GM12878 (cell line): Measurements from ENCODE around the gene ESCO1. TPM values are rescaled to one million over a fixed set of nuclear protein-coding genes. Genes with fewer than 3 reads are reported as not detected.

Experiments
- BACH1 ChIP-seq: fragments of 450-650 bp; IDR thresholded peaks from 2 replicates; pipeline ENCODE4 v1.6.1; 2017; ENCODE audit warnings: mild to moderate bottlenecking, borderline replicate concordance
- CBFB ChIP-seq: IDR thresholded peaks from 2 replicates; pipeline ENCODE4 v1.6.1; 2016; ENCODE audit warnings: antibody characterized with exemption, low read depth
- CEBPB ChIP-seq, 2 experiments: fragments of 150-350 bp in 1 of 2; IDR thresholded peaks; 2 replicates each; pipeline ENCODE4 v1.6.1; 2012 to 2014; ENCODE audit warnings: low read depth in 2 of 2, low read length in 2 of 2, borderline replicate concordance in 1 of 2, inconsistent platforms in 1 of 2
- CHD2 ChIP-seq: IDR thresholded peaks from 2 replicates; pipeline ENCODE4 v1.6.1; 2011; ENCODE audit warnings: low read depth, low read length, improper control_type of control experiment, borderline replicate concordance
- ETV6 ChIP-seq, 2 experiments: fragments of 450-650 bp in 1 of 2; IDR thresholded peaks in 1 of 2; conservative IDR thresholded peaks in 1 of 2; 2 replicates each; pipeline ENCODE4 v1.6.1; 2014; ENCODE audit warnings: antibody characterized with exemption in 1 of 2, borderline replicate concordance in 1 of 2, low read depth in 1 of 2, mild to moderate bottlenecking in 1 of 2, moderate library complexity in 1 of 2
- EZH2 ChIP-seq: IDR thresholded peaks from 2 replicates; pipeline ENCODE4 v1.6.1; 2012; ENCODE audit warnings: low read depth, mild to moderate bottlenecking, control low read depth, inconsistent platforms, low read length, borderline replicate concordance; ENCODE audit not compliant: control insufficient read depth
- FOXM1 ChIP-seq: IDR thresholded peaks from 2 replicates; pipeline ENCODE4 v1.6.1; 2012; ENCODE audit warnings: low read depth, mild to moderate bottlenecking, inconsistent platforms, low read length, moderate library complexity
- GABPA ChIP-seq: IDR thresholded peaks from 2 replicates; pipeline ENCODE4 v1.6.1; 2014; ENCODE audit warnings: antibody characterized with exemption, low read depth, mild to moderate bottlenecking, inconsistent platforms
- HCFC1 ChIP-seq: fragments of 150-350 bp; IDR thresholded peaks from 2 replicates; pipeline ENCODE4 v1.6.1; 2014; ENCODE audit warnings: low read length
- MEF2B ChIP-seq: fragments of 450-650 bp; IDR thresholded peaks from 2 replicates; pipeline ENCODE4 v1.6.1; 2018; ENCODE audit warnings: mild to moderate bottlenecking, moderate library complexity; ENCODE audit not compliant: partially characterized antibody, poor library complexity, severe bottlenecking
- MXI1 ChIP-seq: fragments of 150-350 bp; IDR thresholded peaks from 2 replicates; pipeline ENCODE4 v1.6.1; 2011; ENCODE audit warnings: low read depth, mild to moderate bottlenecking, inconsistent platforms, low read length, improper control_type of control experiment
- MYC ChIP-seq: IDR thresholded peaks from 2 replicates; pipeline ENCODE4 v1.6.1; 2011; ENCODE audit warnings: mild to moderate bottlenecking, low read length, moderate library complexity, inconsistent platforms; ENCODE audit not compliant: insufficient read depth, insufficient replicate concordance, insufficient read length, severe bottlenecking
- NBN ChIP-seq: fragments of 450-650 bp; IDR thresholded peaks from 2 replicates; pipeline ENCODE4 v1.6.1; 2016
- NFYB ChIP-seq: IDR thresholded peaks from 2 replicates; pipeline ENCODE4 v1.6.1; 2011; ENCODE audit warnings: low read depth, mild to moderate bottlenecking, low read length, improper control_type of control experiment, moderate library complexity; ENCODE audit not compliant: insufficient read depth
- NR2C2 ChIP-seq: IDR thresholded peaks from 2 replicates; pipeline ENCODE4 v1.6.1; 2011; ENCODE audit warnings: borderline replicate concordance, low read depth; ENCODE audit not compliant: control insufficient read depth, insufficient read length
- NR2F1 ChIP-seq: fragments of 450-650 bp; conservative IDR thresholded peaks from 2 replicates; pipeline ENCODE4 v1.6.1; 2017; ENCODE audit warnings: mild to moderate bottlenecking
- POLR2AphosphoS2 ChIP-seq: IDR thresholded peaks from 2 replicates; pipeline ENCODE4 v1.6.1; 2011; ENCODE audit warnings: low read depth, mild to moderate bottlenecking, low read length, improper control_type of control experiment, moderate library complexity
- RCOR1 ChIP-seq: conservative IDR thresholded peaks from 2 replicates; pipeline ENCODE4 v1.6.1; 2012; ENCODE audit warnings: low read depth, low read length, improper control_type of control experiment
- SMAD1 ChIP-seq: fragments of 450-650 bp; IDR thresholded peaks from 2 replicates; pipeline ENCODE4 v1.6.1; 2018; ENCODE audit warnings: mild to moderate bottlenecking, low read depth; ENCODE audit not compliant: partially characterized antibody
- SMC3 ChIP-seq: IDR thresholded peaks from 2 replicates; pipeline ENCODE4 v1.6.1; 2011; ENCODE audit warnings: low read length, improper control_type of control experiment, borderline replicate concordance
- SP1 ChIP-seq: IDR thresholded peaks from one replicate; pipeline ENCODE4 v1.6.1; 2011; ENCODE audit warnings: low read depth, low read length
- STAT1 ChIP-seq: fragments of 450-650 bp; conservative IDR thresholded peaks from 2 replicates; pipeline ENCODE4 v1.6.1; 2014; ENCODE audit warnings: antibody characterized with exemption, mild to moderate bottlenecking
- STAT3 ChIP-seq: IDR thresholded peaks from 2 replicates; pipeline ENCODE4 v1.6.1; 2011; ENCODE audit warnings: low read depth, low read length, improper control_type of control experiment
- SUPT20H ChIP-seq: IDR thresholded peaks from 2 replicates; pipeline ENCODE4 v1.6.1; 2011; ENCODE audit warnings: low read depth, mild to moderate bottlenecking, low read length, moderate library complexity, borderline replicate concordance; ENCODE audit not compliant: control insufficient read depth
- YY1 ChIP-seq: IDR thresholded peaks from 2 replicates; pipeline ENCODE4 v1.6.1; 2011; ENCODE audit warnings: low read depth, mild to moderate bottlenecking, low read length
- ZNF384 ChIP-seq: IDR thresholded peaks from 2 replicates; pipeline ENCODE4 v1.6.1; 2012; ENCODE audit warnings: low read depth, mild to moderate bottlenecking, low read length, improper control_type of control experiment, borderline replicate concordance
- ZSCAN29 ChIP-seq: fragments of 450-650 bp; IDR thresholded peaks from 2 replicates; pipeline ENCODE4 v1.6.1; 2017; ENCODE audit warnings: mild to moderate bottlenecking, moderate library complexity
- polyA plus RNA-seq, 11 experiments: library from polyadenylated mRNA; depleted of rRNA in 4 of 11; unstranded in 6 of 11; stranded (reverse) in 5 of 11; fragments of >200 nt; fragmentation: Nextera tagmentation in 4 of 11; fragmentation: Illumina TruSeq in 1 of 11; extraction: Ambion mirVana in 4 of 11; extraction: Trizol in 1 of 11; gene quantifications; 1 replicate in 1 of 11; 2 replicates in 10 of 11; pipeline versions ENCODE4 v1.2.1 to v1.2.3, GENCODE V29; 2011 to 2016; ENCODE audit warnings: inconsistent platforms in 2 of 11, missing spikeins in 2 of 11, low read depth in 1 of 11
- total RNA-seq, 4 experiments: library from RNA; depleted of rRNA in 3 of 4; stranded (reverse); fragments of >200 nt in 3 of 4; fragmentation: Illumina TruSeq in 1 of 4; extraction: Trizol in 1 of 4; gene quantifications; 2 replicates each; pipeline versions ENCODE4 v1.2.1 to v1.2.3, GENCODE V29; 2013 to 2021
- TF ChIP-seq, protein P1 (sequence below): IDR thresholded peaks from 2 replicates; pipeline ENCODE4 v1.6.1; 2012; ENCODE audit warnings: low read depth, low read length, improper control_type of control experiment
- TF ChIP-seq, protein P2 (sequence below): IDR thresholded peaks from 2 replicates; pipeline ENCODE4 v1.6.1; 2012; ENCODE audit warnings: low read depth, low read length, improper control_type of control experiment

Gene ESCO1
- total and polyA plus RNA-seq, 10 of the 15 experiments (the other 5 are each of a cell fraction or from before 2014, with no cell fraction given), result 8.6 to 22.4 (median 12.4) TPM

DNA sequence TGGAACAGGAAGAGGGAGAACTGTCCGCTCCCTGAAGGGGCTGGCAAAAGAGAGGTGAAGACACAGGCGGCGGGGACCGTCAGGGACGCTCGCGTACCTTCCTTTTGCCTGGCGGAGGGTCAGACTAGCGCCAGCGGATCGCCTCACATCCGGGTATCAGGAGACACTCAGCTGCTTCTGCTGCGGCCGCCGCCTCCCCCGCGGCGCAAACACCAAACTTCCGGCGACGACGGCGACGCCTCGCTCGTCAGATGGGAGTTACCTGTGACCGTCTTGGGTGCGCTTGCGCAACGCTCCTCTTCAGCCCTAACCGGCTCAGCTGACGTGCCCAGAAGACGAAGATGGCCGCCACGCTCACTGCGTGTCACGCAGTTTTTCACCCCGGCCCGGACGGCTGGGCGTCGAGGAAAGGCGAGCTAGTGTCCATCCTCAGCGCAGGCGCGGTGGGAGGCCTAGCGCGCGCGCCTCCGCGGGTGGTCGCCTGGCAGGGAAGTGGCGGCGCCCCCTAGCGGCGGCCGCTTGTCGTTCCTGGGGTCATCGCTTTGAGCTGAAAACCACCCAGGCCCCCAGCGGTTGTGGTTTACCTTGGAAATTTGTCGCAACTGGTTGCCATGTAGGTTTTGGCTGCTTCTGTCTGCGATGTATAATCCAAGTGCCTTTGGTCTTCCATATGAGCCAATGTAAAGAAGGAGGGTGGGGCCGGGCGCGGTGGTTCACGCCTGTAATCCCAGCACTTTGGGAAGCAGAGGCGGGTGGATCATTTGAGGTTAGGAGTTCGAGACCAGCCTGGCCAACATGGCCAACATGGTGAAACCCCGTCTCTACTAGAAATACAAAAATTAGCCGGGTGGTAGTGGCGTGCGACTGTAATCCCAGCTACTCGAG is at the start of gene ESCO1 (continued):
- TF ChIP-seq ZNF384 (no peak), NR2C2 (no peak), STAT1 (0 out of 2 replicates have a peak, but pooled peaks have one; percentile 73), SMC3 (peak; percentile 27; the same call in 1 of the 2 replicates), MYC (peak; percentile 17), CEBPB (IDR thresholded peaks at IDR 0.05; ENCODE audit: borderline replicate concordance in 1 of 2, low read depth in 2 of 2, low read length in 2 of 2) (peak in 1 of 2 experiments; percentile 94; a peak in 2 of 4 replicates), YY1 (peak; percentile 96), SUPT20H (no peak), ZSCAN29 (no peak), BACH1 (peak; percentile 47), GABPA (peak; percentile 78), SMAD1 (peak; percentile 52), STAT3 (no peak), HCFC1 (peak; percentile 53; the same call in 1 of the 2 replicates), NFYB (no peak), POLR2AphosphoS2 (peak; percentile 84), MXI1 (no peak), NR2F1 (peak; percentile 87), NBN (peak; percentile 67), MEF2B (peak; percentile 20), RCOR1 (no peak), EZH2 (no peak), CBFB (peak; percentile 60; the same call in 1 of the 2 replicates), ETV6 (conservative IDR thresholded peaks at IDR 0.05 in 1 of 2, IDR thresholded peaks at IDR 0.05 in 1 of 2; ENCODE audit: borderline replicate concordance in 1 of 2, low read depth in 1 of 2) (0 out of 4 replicates have a peak, but pooled peaks of 1 of the 2 experiments have one; percentile 19), CHD2 (peak; percentile 68), FOXM1 (no peak), SP1 (peak; percentile 56)
- TF ChIP-seq, protein P1, sequence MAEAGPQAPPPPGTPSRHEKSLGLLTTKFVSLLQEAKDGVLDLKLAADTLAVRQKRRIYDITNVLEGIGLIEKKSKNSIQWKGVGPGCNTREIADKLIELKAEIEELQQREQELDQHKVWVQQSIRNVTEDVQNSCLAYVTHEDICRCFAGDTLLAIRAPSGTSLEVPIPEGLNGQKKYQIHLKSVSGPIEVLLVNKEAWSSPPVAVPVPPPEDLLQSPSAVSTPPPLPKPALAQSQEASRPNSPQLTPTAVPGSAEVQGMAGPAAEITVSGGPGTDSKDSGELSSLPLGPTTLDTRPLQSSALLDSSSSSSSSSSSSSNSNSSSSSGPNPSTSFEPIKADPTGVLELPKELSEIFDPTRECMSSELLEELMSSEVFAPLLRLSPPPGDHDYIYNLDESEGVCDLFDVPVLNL, result 0 out of 2 replicates have a peak, but pooled peaks have one; percentile 23
- TF ChIP-seq, protein P2, sequence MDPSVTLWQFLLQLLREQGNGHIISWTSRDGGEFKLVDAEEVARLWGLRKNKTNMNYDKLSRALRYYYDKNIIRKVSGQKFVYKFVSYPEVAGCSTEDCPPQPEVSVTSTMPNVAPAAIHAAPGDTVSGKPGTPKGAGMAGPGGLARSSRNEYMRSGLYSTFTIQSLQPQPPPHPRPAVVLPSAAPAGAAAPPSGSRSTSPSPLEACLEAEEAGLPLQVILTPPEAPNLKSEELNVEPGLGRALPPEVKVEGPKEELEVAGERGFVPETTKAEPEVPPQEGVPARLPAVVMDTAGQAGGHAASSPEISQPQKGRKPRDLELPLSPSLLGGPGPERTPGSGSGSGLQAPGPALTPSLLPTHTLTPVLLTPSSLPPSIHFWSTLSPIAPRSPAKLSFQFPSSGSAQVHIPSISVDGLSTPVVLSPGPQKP, result peak; percentile 90
